Tibial nerve (tissue), 4 donors: ENCODE measurements around the gene ARFRP1.

Experiments
- CTCF ChIP-seq, 5 experiments: fragments of 200-600 bp in 3 of 5; fragments of 450-650 bp in 2 of 5; sonication (generic) in 3 of 5; IDR thresholded peaks; one replicate each; pipeline ENCODE4 v1.5.1; 2016 to 2019; ENCODE audit warnings: antibody characterized with exemption in 5 of 5, mild to moderate bottlenecking in 3 of 5, moderate library complexity in 2 of 5
- EP300 ChIP-seq, 2 donors: sonication (generic); formaldehyde crosslinking; IDR thresholded peaks; one replicate each; pipeline ENCODE4 v1.6.1; 2017; ENCODE audit warnings: antibody characterized with exemption in 2 of 2, mild to moderate bottlenecking in 1 of 2
- POLR2A ChIP-seq, 2 donors: fragments of 450-650 bp; IDR thresholded peaks; one replicate each; pipeline ENCODE4 v1.6.1; 2017; ENCODE audit warnings: antibody characterized with exemption in 2 of 2, mild to moderate bottlenecking in 2 of 2, moderate library complexity in 2 of 2

GRCh38 chr20:63740627-63741353, 33.0 kb upstream of the ARFRP1 start:
- peak in 2 of 5 experiments; percentile 35 to 39 for TF ChIP-seq CTCF (IDR thresholded peaks at IDR 0.05)
- TF ChIP-seq EP300 (IDR thresholded peaks at IDR 0.05), result peak; percentile 76 to 88
- peak; percentile 30 to 72 for TF ChIP-seq POLR2A (IDR thresholded peaks at IDR 0.05)
